Measurements from ENCODE around the gene PIGU.

PIGU gene

DNA sequence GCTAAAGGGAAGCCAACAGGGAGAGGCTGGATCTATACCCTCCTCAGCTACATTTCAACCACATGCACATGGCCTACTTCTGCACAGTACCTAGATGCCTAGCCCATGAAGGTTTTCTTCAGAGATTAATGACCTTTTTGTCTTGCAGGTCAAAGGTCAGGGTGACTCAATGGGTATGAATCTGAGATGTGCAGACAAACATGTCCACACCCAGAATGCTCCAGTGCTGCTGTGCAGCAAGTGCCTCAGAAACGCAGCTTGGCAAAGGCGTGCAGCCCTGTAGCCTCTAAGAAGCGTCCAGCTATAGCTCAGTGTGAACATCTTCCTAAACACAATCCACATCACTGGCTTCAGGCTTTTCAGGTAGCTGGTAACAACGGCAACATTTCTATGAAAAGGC is 94.0 kb downstream of the PIGU start:
- no peak for TF ChIP-seq SIN3A (IDR thresholded peaks at IDR 0.05; ENCODE audit: borderline replicate concordance, insufficient read depth, low read length)
- TF ChIP-seq, protein P1, sequence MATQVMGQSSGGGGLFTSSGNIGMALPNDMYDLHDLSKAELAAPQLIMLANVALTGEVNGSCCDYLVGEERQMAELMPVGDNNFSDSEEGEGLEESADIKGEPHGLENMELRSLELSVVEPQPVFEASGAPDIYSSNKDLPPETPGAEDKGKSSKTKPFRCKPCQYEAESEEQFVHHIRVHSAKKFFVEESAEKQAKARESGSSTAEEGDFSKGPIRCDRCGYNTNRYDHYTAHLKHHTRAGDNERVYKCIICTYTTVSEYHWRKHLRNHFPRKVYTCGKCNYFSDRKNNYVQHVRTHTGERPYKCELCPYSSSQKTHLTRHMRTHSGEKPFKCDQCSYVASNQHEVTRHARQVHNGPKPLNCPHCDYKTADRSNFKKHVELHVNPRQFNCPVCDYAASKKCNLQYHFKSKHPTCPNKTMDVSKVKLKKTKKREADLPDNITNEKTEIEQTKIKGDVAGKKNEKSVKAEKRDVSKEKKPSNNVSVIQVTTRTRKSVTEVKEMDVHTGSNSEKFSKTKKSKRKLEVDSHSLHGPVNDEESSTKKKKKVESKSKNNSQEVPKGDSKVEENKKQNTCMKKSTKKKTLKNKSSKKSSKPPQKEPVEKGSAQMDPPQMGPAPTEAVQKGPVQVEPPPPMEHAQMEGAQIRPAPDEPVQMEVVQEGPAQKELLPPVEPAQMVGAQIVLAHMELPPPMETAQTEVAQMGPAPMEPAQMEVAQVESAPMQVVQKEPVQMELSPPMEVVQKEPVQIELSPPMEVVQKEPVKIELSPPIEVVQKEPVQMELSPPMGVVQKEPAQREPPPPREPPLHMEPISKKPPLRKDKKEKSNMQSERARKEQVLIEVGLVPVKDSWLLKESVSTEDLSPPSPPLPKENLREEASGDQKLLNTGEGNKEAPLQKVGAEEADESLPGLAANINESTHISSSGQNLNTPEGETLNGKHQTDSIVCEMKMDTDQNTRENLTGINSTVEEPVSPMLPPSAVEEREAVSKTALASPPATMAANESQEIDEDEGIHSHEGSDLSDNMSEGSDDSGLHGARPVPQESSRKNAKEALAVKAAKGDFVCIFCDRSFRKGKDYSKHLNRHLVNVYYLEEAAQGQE (IDR thresholded peaks at IDR 0.05; ENCODE audit: insufficient read depth in 1 of 2, low read depth in 2 of 2, low read length in 2 of 2), result no peak
- TF ChIP-seq TAF1 (IDR thresholded peaks at IDR 0.05; ENCODE audit: borderline replicate concordance, insufficient read depth, low read length), result no peak
- TF ChIP-seq POLR2AphosphoS5 (IDR thresholded peaks at IDR 0.05; ENCODE audit: low read depth, low read length), result no peak
- no peak for TF ChIP-seq FOXP2 (optimal IDR thresholded peaks at IDR 0.05; ENCODE audit: borderline replicate concordance, extremely low read depth, extremely low read length, insufficient read depth)

DNA sequence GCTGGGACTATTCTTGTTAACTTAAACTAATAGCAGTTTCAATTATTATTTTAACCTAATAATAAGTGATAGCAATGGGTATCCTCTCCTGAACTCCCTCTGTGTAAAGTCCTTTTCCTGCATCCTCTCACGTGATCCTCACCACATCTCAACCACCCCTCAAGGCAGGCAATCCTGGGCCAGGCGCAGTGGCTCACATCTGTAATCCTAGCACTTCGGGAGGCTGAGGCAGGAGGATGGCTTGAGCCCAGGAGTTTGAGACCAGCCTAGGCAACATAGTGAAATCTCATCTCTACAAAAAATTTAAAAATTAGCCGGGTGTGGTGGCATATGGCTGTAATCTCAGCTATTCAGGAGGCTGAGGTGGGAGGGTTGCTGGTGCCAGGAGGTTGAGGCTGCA is 94.7 kb downstream of the PIGU start:
- TF ChIP-seq, protein P1 (IDR thresholded peaks at IDR 0.05; ENCODE audit: insufficient read depth in 1 of 2, low read depth in 2 of 2, low read length in 2 of 2), result no peak
- no peak for TF ChIP-seq TAF1 (IDR thresholded peaks at IDR 0.05; ENCODE audit: borderline replicate concordance, insufficient read depth, low read length)
- TF ChIP-seq SIN3A (IDR thresholded peaks at IDR 0.05; ENCODE audit: borderline replicate concordance, insufficient read depth, low read length), result no peak
- TF ChIP-seq POLR2AphosphoS5 (IDR thresholded peaks at IDR 0.05; ENCODE audit: low read depth, low read length), result no peak
- TF ChIP-seq FOXP2 (optimal IDR thresholded peaks at IDR 0.05; ENCODE audit: borderline replicate concordance, extremely low read depth, extremely low read length, insufficient read depth), result no peak

DNA sequence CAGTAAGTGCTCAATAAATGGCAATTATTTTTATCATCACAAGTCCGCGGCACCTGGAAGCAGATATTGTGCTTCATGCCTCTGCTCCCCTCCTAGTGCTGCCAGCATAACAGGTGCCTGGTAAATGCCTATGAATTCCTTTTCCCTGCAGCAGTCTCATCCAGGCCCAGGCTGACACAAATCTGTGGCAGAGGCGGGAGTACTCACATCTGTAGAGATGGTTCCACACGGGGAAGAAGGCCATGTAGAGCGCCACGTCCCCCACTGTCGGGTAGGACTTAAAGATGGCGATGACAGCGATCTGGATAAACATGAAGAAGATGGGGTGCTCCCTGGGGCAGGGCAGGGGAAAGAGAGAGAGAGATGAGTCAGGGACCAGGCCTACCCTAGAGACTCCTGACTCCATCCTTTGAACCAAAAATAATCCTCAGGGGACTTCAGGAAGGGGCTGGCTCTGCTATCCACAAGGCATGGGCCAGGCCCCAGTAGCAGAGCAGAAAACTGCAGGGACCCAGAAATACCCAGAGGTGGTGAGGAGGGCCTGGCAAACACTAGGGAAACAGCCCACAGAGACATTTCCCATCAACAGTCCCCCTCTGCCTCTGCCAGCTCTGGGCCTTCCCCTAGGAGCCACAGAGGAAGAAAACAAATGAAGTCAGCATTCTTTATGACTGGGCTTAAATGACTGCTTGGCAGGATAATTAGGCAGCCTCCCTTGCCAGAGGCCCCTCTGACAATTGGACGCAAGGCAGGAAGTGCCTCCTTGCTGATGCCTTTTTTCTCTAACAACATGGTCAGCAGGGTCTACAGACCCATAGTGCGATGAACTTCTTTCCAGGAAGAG is 95.3 kb downstream of the PIGU start:
- TF ChIP-seq, protein P1 (IDR thresholded peaks at IDR 0.05; ENCODE audit: insufficient read depth in 1 of 2, low read depth in 2 of 2, low read length in 2 of 2), result peak in 1 of 2 experiments; percentile 38; a peak in 1 of 4 replicates
- TF ChIP-seq POLR2AphosphoS5 (IDR thresholded peaks at IDR 0.05; ENCODE audit: low read depth, low read length), result no peak

DNA sequence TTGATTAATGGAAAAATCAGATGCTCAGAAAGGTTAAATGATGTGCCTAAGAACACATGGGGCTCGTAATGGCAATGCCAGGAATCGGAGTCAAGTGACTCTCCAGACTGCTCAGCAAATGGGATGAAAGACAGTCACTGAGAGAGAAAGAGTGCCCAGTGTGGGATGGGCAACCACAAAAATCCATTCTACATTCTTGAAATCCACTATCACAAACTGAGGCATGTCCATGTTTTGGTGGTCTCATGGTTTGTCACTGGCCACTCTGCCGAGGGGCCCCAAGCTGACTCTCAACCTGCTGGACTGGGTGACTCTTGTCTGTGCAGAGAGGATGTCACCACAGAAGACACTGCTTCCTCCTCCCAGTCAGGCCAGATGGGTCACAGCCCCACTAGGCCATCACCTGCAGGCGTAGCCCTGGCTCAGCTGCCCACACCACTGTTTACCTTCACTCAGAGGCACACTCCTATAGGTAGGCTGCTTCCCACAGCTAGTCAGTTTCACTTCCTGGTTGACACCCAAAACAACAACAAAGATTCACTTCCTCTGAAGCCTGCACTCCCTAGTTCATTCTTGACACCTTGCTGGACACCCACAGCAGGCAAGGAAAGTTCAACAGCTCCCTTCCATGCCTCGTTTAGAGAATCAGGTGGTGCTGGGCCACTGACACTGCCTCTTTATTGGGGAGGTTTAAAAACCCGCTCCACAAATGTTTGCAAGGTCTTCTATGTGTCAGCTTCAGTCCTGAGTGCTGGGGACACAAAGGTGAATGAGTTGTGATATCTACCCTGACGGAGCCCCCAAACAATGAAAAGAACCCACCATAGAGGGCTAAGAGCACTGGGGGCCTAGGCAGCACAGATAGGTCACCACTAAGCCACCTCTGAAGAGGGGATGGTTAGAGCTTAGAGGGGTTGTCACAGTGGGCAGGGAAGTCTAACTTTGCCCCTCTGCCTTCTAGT is 96.6 kb downstream of the PIGU start:
- no peak for TF ChIP-seq TAF1 (IDR thresholded peaks at IDR 0.05; ENCODE audit: borderline replicate concordance, insufficient read depth, low read length)

DNA sequence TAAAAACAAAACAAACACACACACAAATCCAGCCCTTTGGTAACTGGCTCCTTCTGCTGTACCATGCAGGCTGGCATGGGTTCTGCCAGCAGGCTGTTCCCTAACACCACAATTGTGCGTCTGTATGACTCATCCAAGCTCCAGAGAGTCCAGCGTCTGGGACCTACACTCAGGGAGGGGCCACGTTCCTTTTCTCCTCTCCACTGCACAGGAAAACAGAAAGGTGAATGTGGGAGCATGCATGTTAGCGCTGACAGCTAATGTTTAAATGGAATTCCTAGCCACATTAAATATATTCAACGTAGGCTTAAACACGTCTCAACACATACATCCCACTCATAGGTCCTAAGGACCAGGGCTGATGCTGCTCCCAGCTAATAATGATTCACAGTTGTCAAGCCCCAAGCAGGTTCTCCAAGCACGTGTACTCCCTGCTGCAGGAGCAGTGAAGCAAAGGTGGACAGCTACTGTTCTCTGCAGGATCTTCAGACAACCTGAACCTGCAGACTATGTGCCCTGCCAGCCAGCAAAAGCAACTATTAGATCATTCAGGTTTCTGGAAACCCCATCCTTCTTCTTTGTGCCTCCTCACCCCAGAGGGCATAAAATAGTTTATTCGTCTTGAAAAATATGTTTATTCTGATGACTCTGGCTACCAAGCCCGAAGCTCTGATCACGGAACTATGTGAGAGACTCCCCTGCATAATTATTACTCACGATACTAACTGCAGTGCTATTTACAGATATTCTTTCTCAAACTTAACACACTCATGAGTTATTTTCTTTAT is 97.5 kb downstream of the PIGU start:
- TF ChIP-seq, protein P1 (IDR thresholded peaks at IDR 0.05; ENCODE audit: insufficient read depth in 1 of 2, low read depth in 2 of 2, low read length in 2 of 2), result no peak
- TF ChIP-seq TAF1 (IDR thresholded peaks at IDR 0.05; ENCODE audit: borderline replicate concordance, insufficient read depth, low read length), result no peak
- no peak for TF ChIP-seq POLR2AphosphoS5 (IDR thresholded peaks at IDR 0.05; ENCODE audit: low read depth, low read length)
- no peak for TF ChIP-seq SIN3A (IDR thresholded peaks at IDR 0.05; ENCODE audit: borderline replicate concordance, insufficient read depth, low read length)
- TF ChIP-seq FOXP2 (optimal IDR thresholded peaks at IDR 0.05; ENCODE audit: borderline replicate concordance, extremely low read depth, extremely low read length, insufficient read depth), result no peak

Measured in PFSK-1 (cell line).